ENCODE results near the gene DLAT.
"Not testable (repeated sequence)": the region's sequence is repeated elsewhere in the genome, so short reads cannot be mapped to it uniquely, and the experiment has no call there.

- not testable (repeated sequence) for TF ChIP-seq CTCF, POLR2AphosphoS5, EP300 (IDR thresholded peaks at IDR 0.05)
These were observed 23.0 kb downstream of the DLAT start for GRCh38 chr11:112048256-112048655.
